Measurements from ENCODE around the gene UGT1A8. TPM values are rescaled to one million over a fixed set of nuclear protein-coding genes. Genes with fewer than 3 reads are reported as not detected.

The UGT1A8 gene
- total and polyA plus RNA-seq, 2 donors (not counting 1 experiment from before 2014, with no cell fraction given): not detected

DNA sequence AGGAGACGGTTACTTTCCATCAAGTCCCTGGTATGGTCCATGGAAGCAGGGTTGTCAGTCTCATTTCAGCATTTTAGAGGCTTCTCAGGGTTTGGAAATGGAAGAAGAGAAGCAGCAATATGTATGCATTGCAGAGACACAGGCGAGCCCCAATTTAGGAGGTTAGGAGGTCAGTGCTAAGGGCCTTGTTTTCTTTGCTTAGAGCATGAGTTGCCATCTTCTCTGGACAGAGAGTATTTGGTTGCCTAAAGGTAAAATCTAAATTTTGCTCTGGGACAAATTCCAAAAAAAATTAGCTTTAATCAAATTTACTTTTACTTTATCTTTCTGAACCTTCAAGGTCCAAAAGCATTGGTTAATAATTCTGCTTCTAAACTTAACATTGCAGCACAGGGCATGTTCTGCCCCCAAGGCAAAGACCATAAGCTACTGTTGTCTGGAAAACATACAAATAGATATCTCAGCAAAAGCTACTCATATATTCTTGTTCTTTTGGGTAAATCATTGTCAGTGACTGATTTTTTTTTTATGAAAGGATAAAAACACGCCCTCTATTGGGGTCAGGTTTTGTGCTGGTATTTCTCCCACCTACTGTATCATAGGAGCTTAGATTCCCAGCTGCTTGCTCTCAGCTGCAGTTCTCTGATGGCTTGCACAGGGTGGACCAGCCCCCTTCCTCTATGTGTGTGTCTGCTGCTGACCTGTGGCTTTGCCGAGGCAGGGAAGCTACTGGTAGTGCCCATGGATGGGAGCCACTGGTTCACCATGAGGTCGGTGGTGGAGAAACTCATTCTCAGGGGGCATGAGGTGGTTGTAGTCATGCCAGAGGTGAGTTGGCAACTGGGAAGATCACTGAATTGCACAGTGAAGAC, 54.1 kb downstream of the UGT1A8 start, which contains the start of gene UGT1A9:
TSS of gene UGT1A9 (plus strand) at position 609 of the 872 bp plus-strand sequence. CDS start at position 646, 37 bp downstream.
- ChIA-PET POLR2A (no interaction called here), CTCF (no interaction called here)
- Mint-ChIP-seq H3K4me1 (no peaks in the 10 kb centered on the region), H3K27ac (no peak within 1 kb of the TSS), H3K9me3 (ENCODE audit: insufficient read depth) (no peaks in the 10 kb centered on the region), H3K4me3 (no peak within 1 kb of the TSS), H3K27me3 (peaks cover 23% of the 10 kb centered on the region)
- Histone ChIP-seq H3K9me3 (ENCODE audit: control extremely low read depth in 1 of 3, control insufficient read depth in 2 of 3, insufficient read depth in 1 of 3, low read length in 2 of 3) (no peaks in the 10 kb centered on the region), H3K9ac (ENCODE audit: low read length) (no peak within 1 kb of the TSS), H3K79me2 (ENCODE audit: control insufficient read depth, insufficient read depth, low read length) (no peaks in the 10 kb centered on the region), H3K36me3 (replicated peaks in 1 of 2; ENCODE audit: control extremely low read depth in 1 of 2, control insufficient read depth in 1 of 2, extremely low read depth in 1 of 2, insufficient read depth in 2 of 2, low read length in 1 of 2) (no peaks in the 10 kb centered on the region), H3K4me1 (ENCODE audit: control insufficient read depth in 2 of 2, insufficient read depth in 2 of 2, low read length in 2 of 2) (no peaks in the 10 kb centered on the region), H3K4me2 (replicated peaks; ENCODE audit: low read depth, low read length, poor library complexity, severe bottlenecking) (no peak within 1 kb of the TSS), H3K27ac (ENCODE audit: low read length in 2 of 2) (no peak within 1 kb of the TSS), H3K4me3 (ENCODE audit: control extremely low read depth in 1 of 5, extremely low read depth in 1 of 5, insufficient read depth in 1 of 5, low read depth in 2 of 5, low read length in 4 of 5) (no peak within 1 kb of the TSS), H2AFZ (ENCODE audit: insufficient read depth, low read depth, low read length, poor library complexity, severe bottlenecking) (no peak within 1 kb of the TSS), H3K27me3 (replicated peaks in 1 of 4; ENCODE audit: control extremely low read depth in 1 of 4, control insufficient read depth in 3 of 4, insufficient read depth in 4 of 4, low read length in 3 of 4) (peaks cover 0 to 3% (median 0%) of the 10 kb centered on the region in 4 experiments), H4K20me1 (ENCODE audit: control insufficient read depth, insufficient read depth, low read length, poor library complexity, severe bottlenecking) (no peaks in the 10 kb centered on the region)
- no peak for TF ChIP-seq EZH2 (IDR thresholded peaks at IDR 0.05; ENCODE audit: borderline replicate concordance, insufficient read depth, low read depth, low read length, poor library complexity, severe bottlenecking)
- no peak for TF ChIP-seq CTCF (IDR thresholded peaks at IDR 0.05)
- ATAC-seq (ENCODE audit: low read depth) (no peak), DNase-seq (no peak)
- intact Hi-C loops (cut with micrococcal nuclease): no loop called here
- WGBS (ENCODE audit: insufficient coverage): 90% methylated on average over 3 of the region's 5 CpGs

DNA sequence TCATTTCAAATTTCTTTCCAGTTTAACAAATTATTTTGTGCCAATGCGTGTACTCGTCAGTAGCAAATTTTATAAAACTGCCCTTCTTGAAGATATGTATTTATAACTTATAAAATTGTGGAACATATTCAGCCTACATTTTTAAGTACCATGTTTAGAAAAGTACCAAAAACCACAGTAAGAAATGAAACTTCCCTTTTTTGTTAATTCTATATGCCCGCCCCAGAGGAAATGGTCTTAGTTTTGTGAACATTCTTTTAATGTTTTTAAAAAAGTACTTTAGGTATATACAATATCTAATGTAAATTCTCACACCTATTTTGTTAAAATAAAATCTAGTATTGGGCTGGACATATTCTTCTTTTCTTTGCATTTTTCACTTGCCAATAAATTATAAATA, 55.5 kb downstream of the UGT1A8 start:
- Mint-ChIP-seq H3K4me3 (no peak overlapping the region), H3K27me3 (peaks cover 28% of the 10 kb centered on the region), H3K9me3 (ENCODE audit: insufficient read depth) (no peaks in the 10 kb centered on the region), H3K4me1 (no peaks in the 10 kb centered on the region), H3K27ac (no peak overlapping the region)
- Histone ChIP-seq H3K27ac (ENCODE audit: low read length in 2 of 2) (no peak overlapping the region), H3K4me3 (ENCODE audit: control extremely low read depth in 1 of 5, extremely low read depth in 1 of 5, insufficient read depth in 1 of 5, low read depth in 2 of 5, low read length in 4 of 5) (no peak overlapping the region), H3K4me2 (replicated peaks; ENCODE audit: low read depth, low read length, poor library complexity, severe bottlenecking) (no peak overlapping the region), H3K9me3 (ENCODE audit: control extremely low read depth in 1 of 3, control insufficient read depth in 2 of 3, insufficient read depth in 1 of 3, low read length in 2 of 3) (no peaks in the 10 kb centered on the region), H4K20me1 (ENCODE audit: control insufficient read depth, insufficient read depth, low read length, poor library complexity, severe bottlenecking) (no peaks in the 10 kb centered on the region), H3K79me2 (ENCODE audit: control insufficient read depth, insufficient read depth, low read length) (no peaks in the 10 kb centered on the region), H3K4me1 (ENCODE audit: control insufficient read depth in 2 of 2, insufficient read depth in 2 of 2, low read length in 2 of 2) (no peaks in the 10 kb centered on the region), H3K9ac (ENCODE audit: low read length) (no peak overlapping the region), H3K27me3 (replicated peaks in 1 of 4; ENCODE audit: control extremely low read depth in 1 of 4, control insufficient read depth in 3 of 4, insufficient read depth in 4 of 4, low read length in 3 of 4) (peaks cover 0 to 3% (median 0%) of the 10 kb centered on the region in 4 experiments), H3K36me3 (replicated peaks in 1 of 2; ENCODE audit: control extremely low read depth in 1 of 2, control insufficient read depth in 1 of 2, extremely low read depth in 1 of 2, insufficient read depth in 2 of 2, low read length in 1 of 2) (no peaks in the 10 kb centered on the region), H2AFZ (ENCODE audit: insufficient read depth, low read depth, low read length, poor library complexity, severe bottlenecking) (no peak overlapping the region)
- ChIA-PET POLR2A (no interaction called here), CTCF (no interaction called here)
- no CpG with 5 or more reads among the region's 3 CpGs for WGBS (ENCODE audit: insufficient coverage)
- intact Hi-C loops (cut with micrococcal nuclease): no loop called here
- no peak for DNase-seq
- ATAC-seq (ENCODE audit: low read depth): no peak
- TF ChIP-seq CTCF (IDR thresholded peaks at IDR 0.05) (no peak), EZH2 (IDR thresholded peaks at IDR 0.05; ENCODE audit: borderline replicate concordance, insufficient read depth, low read depth, low read length, poor library complexity, severe bottlenecking) (no peak)

All from B cell (primary cell).